Measurements from ENCODE around the gene LYPLA2.

GRCh38 chr1:23809751-23810171 is 18.8 kb downstream of the LYPLA2 start:
- TF ChIP-seq CTCF (conservative IDR thresholded peaks at IDR 0.05; ENCODE audit: low read depth in 2 of 2) (peak; percentile 85 to 97), EZH2 (IDR thresholded peaks at IDR 0.05; ENCODE audit: low read depth, unreplicated experiment) (no peak), REST (IDR thresholded peaks at IDR 0.05; ENCODE audit: unreplicated experiment) (no peak), ZNF114 (CRISPR knock-in tag; IDR thresholded peaks at IDR 0.05) (no peak), ZNF331 (CRISPR knock-in tag; IDR thresholded peaks at IDR 0.05; ENCODE audit: low read depth) (no peak), POLR2AphosphoS5 (IDR thresholded peaks at IDR 0.05; ENCODE audit: low read depth) (no peak)
